ENCODE measurements around the gene HIP1. TPM values are rescaled to one million over a fixed set of nuclear protein-coding genes. Genes with fewer than 3 reads are reported as not detected.

Gene HIP1
- total and polyA plus RNA-seq, 2 of the 13 experiments (the other 11 are each of a cell fraction or from before 2014, with no cell fraction given) = 4.5 to 6.2 TPM

DNA sequence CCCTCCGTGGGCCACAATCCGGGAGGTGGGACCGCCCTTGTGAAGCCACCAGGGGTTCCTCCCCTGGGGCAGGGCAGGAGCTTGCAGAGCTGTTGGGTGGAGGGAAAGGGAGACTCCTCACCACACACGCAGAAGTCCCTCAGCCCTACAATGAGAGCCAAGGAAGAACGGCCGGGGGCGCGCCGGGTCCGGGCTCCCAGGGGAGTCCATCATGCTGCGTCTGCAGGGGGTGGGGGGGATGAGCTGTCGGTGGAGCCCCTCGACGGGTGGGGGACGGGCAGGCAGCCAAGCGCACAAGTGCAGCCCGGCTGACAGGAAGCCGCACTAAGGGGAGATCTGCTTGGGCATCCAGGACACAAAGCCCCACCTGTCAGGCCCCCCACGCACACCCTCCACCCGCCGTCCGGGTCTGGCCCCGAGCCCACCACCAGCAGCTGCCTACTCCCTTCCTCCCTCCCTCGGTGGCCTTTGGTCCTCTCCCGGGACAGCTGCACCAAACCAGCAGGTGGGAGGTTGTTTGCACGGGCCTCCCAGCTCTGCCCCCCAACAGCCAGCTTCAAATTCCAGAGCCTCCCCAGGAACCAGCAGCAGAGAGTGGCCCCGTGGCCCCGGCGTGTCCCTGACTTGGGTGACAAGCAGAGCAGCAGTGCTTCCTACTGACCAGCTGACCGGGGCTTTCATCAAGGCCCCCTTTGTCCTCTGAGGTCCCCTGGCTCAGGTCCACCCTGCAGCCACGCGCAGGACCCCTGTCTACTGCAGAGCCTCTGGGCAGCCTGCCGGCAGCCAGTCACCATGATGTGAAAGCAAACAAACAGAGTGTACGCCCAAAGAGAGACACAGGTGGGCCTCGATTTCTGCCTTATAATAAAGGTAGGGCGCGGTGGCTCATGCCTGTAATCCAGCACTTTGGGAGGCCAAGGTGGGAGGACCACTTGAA lies 50.3 kb downstream of the HIP1 start (continued):
- peak; percentile 79; the same call in 1 of the 2 replicates for TF ChIP-seq NFAT5 (CRISPR knock-in tag; IDR thresholded peaks at IDR 0.05)
- TF ChIP-seq ZNF549 (CRISPR knock-in tag; IDR thresholded peaks at IDR 0.05) = no peak
- TF ChIP-seq ZNF556 (CRISPR knock-in tag; IDR thresholded peaks at IDR 0.05; ENCODE audit: borderline replicate concordance) = peak; percentile 51; the same call in 1 of the 2 replicates
- no peak for TF ChIP-seq ZNF432 (CRISPR knock-in tag; IDR thresholded peaks at IDR 0.05; ENCODE audit: borderline replicate concordance)
- TF ChIP-seq ZNF160 (CRISPR knock-in tag; IDR thresholded peaks at IDR 0.05) = peak; percentile 74; the same call in 1 of the 2 replicates
- 0 out of 2 replicates have a peak, but pooled peaks have one; percentile 42 for TF ChIP-seq SATB2 (CRISPR knock-in tag; IDR thresholded peaks at IDR 0.05)
- TF ChIP-seq MAFK (conservative IDR thresholded peaks at IDR 0.05 in 1 of 2, IDR thresholded peaks at IDR 0.05 in 1 of 2; ENCODE audit: low read length in 2 of 2) = no peak
- 0 out of 2 replicates have a peak, but pooled peaks have one; percentile 61 for TF ChIP-seq TRAFD1 (CRISPR knock-in tag; IDR thresholded peaks at IDR 0.05; ENCODE audit: borderline replicate concordance)
- TF ChIP-seq NFE2 (CRISPR knock-in tag; IDR thresholded peaks at IDR 0.05) = no peak
- no peak for TF ChIP-seq ZNF775 (CRISPR knock-in tag; IDR thresholded peaks at IDR 0.05; ENCODE audit: borderline replicate concordance)
- peak; percentile 46 for TF ChIP-seq SIX4 (CRISPR knock-in tag; IDR thresholded peaks at IDR 0.05)
- TF ChIP-seq ZNF839 (CRISPR knock-in tag; IDR thresholded peaks at IDR 0.05; ENCODE audit: borderline replicate concordance) = no peak
- TF ChIP-seq MIXL1 (CRISPR knock-in tag; IDR thresholded peaks at IDR 0.05) = peak; percentile 80
- peak; percentile 84; the same call in 1 of the 2 replicates for TF ChIP-seq KDM4B (CRISPR knock-in tag; IDR thresholded peaks at IDR 0.05)
- TF ChIP-seq HNRNPUL1 (IDR thresholded peaks at IDR 0.05; ENCODE audit: low read depth, low read length) = no peak
- TF ChIP-seq ATF4 (CRISPR knock-in tag; IDR thresholded peaks at IDR 0.05) = peak in 1 of 2 experiments; percentile 25; a peak in 1 of 4 replicates
- TF ChIP-seq ZNF713 (CRISPR knock-in tag; IDR thresholded peaks at IDR 0.05) = no peak
- TF ChIP-seq, protein P1, sequence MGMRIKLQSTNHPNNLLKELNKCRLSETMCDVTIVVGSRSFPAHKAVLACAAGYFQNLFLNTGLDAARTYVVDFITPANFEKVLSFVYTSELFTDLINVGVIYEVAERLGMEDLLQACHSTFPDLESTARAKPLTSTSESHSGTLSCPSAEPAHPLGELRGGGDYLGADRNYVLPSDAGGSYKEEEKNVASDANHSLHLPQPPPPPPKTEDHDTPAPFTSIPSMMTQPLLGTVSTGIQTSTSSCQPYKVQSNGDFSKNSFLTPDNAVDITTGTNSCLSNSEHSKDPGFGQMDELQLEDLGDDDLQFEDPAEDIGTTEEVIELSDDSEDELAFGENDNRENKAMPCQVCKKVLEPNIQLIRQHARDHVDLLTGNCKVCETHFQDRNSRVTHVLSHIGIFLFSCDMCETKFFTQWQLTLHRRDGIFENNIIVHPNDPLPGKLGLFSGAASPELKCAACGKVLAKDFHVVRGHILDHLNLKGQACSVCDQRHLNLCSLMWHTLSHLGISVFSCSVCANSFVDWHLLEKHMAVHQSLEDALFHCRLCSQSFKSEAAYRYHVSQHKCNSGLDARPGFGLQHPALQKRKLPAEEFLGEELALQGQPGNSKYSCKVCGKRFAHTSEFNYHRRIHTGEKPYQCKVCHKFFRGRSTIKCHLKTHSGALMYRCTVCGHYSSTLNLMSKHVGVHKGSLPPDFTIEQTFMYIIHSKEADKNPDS (CRISPR knock-in tag; IDR thresholded peaks at IDR 0.05) = peak; percentile 60; the same call in 1 of the 2 replicates

Measured in HepG2 (cell line).